Ascending aorta (tissue), 2 donors: ENCODE results near the gene RAB9A. TPM values are rescaled to one million over a fixed set of nuclear protein-coding genes. Genes with fewer than 3 reads are reported as not detected.
A peak's percentile ranks its signal among the peaks of the same experiment; 100 is the strongest.
"Not testable (repeated sequence)": the region's sequence is repeated elsewhere in the genome, so short reads cannot be mapped to it uniquely, and the experiment has no call there.

ENCODE experiments used
- DNase-seq, 2 donors: peaks; one replicate each; pipeline ENCODE4 v3.0.0-alpha.2; 2019; ENCODE audit warnings: low spot score in 2 of 2
- H3K27ac ChIP-seq, 2 donors: fragments of 200-600 bp; sonication (generic); one replicate each; pipeline ENCODE4 v1.5.1; 2016 to 2017; ENCODE audit warnings: mild to moderate bottlenecking in 1 of 2
- H3K27me3 ChIP-seq: fragments of 200-600 bp; sonication (generic); one replicate; pipeline ENCODE4 v1.5.1; 2017
- H3K36me3 ChIP-seq, 2 donors: fragments of 200-600 bp; sonication (generic); one replicate each; pipeline ENCODE4 v1.5.1; 2016
- H3K4me1 ChIP-seq, 2 donors: fragments of 200-600 bp; sonication (generic); one replicate each; pipeline ENCODE4 v1.5.1; 2016 to 2017; ENCODE audit warnings: mild to moderate bottlenecking in 1 of 2
- H3K4me3 ChIP-seq, 2 donors: fragments of 200-600 bp; sonication (generic); one replicate each; pipeline ENCODE4 v1.5.1; 2016 to 2017; ENCODE audit warnings: mild to moderate bottlenecking in 1 of 2
- H3K9me3 ChIP-seq, 2 donors: fragments of 200-600 bp; sonication (generic); one replicate each; pipeline ENCODE4 v1.5.1; 2016
- CTCF ChIP-seq, 3 experiments: fragments of 200-600 bp in 2 of 3; fragments of 450-650 bp in 1 of 3; sonication (generic) in 2 of 3; IDR thresholded peaks; one replicate each; pipeline ENCODE4 v1.5.1; 2016 to 2019; ENCODE audit warnings: antibody characterized with exemption in 3 of 3, mild to moderate bottlenecking in 1 of 3, moderate library complexity in 1 of 3
- intact Hi-C: fragments of 100-400 bp; cut with DNase I; formaldehyde crosslinking; loops from one replicate; pipeline ENCODE4 v1.15.1; 2023
- total RNA-seq: library from RNA; depleted of rRNA; stranded (reverse); fragments of >200 nt; gene quantifications from one replicate; pipeline ENCODE4 v1.1.0, GENCODE V29; 2016

The RAB9A gene
- total RNA-seq, 1 donor from 2014 or later, result 1.5 TPM

DNA sequence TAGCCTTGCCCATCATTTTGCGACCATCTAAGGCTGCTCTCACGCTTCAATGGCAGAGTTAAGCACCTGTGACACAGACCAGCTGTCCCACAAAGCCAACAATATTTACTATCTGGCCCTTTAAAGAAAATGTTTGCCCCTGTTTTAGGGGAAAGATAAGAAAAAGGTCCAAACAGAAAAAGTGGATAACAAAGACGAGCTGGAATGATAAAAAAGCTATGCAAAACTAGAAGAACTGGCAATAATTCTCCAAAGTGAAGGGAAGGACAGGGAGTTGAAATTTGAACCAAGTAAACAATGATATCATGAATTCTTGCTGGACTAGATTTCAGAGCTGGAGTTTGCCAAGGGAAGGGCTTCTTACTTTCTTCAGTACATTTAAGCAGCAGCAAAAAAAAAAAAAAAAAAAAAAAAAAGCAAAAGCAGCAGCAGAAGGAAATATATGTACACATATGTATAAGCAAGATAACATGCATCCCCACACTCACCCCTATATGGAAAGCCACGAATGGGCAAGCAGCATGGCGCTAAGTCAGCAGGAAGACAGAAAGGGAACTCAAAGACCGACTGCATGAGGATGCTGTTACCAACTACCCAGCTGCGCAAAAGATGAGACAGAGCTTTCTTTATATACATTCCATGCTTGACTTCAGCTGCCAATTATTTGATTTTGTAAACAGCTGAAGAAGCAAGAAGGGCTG, 33.0 kb downstream of the RAB9A start:
- Histone ChIP-seq H3K27ac (no peak overlapping the region), H3K27me3 (no peaks in the 10 kb centered on the region), H3K9me3 (no peaks in the 10 kb centered on the region), H3K36me3 (peaks cover 0 to 13% of the 10 kb centered on the region in 2 donors), H3K4me3 (no peak overlapping the region), H3K4me1 (no peaks in the 10 kb centered on the region)
- no peak for DNase-seq
- TF ChIP-seq CTCF (IDR thresholded peaks at IDR 0.05), result no peak
- intact Hi-C loops, result no loop called here

DNA sequence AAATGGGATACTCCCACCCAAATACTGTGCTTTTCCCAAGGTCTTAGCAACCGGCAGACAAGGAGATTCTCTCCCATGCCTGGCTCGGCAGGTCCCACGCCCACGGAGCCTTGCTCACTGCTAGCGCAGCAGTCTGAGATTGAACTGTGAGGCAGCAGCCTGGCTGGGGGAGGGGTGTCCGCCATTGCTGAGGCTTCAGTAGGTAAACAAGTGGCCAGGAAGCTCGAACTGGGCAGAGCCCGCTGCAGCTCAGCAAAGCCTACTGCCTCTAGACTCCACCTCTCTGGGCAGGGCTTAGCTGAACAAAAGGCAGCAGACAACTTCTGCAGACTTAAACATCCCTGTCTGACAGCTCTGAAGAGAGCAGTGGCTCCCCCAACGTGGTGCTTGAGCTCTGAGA, 36.0 kb downstream of the RAB9A start:
- H3K36me3 ChIP-seq, H3K4me3 ChIP-seq, H3K9me3 ChIP-seq, H3K27ac ChIP-seq, DNase-seq, H3K27me3 ChIP-seq, H3K4me1 ChIP-seq, intact Hi-C loops: not testable (repeated sequence)

- H3K9me3 ChIP-seq, H3K4me1 ChIP-seq, H3K27me3 ChIP-seq, H3K36me3 ChIP-seq, H3K27ac ChIP-seq, DNase-seq, intact Hi-C loops, H3K4me3 ChIP-seq: not testable (repeated sequence)
Measured at GRCh38 chrX:13726583-13726982, 37.7 kb downstream of the RAB9A start.

- not testable (repeated sequence) for H3K36me3 ChIP-seq, H3K27me3 ChIP-seq, H3K4me1 ChIP-seq, H3K27ac ChIP-seq, DNase-seq, H3K9me3 ChIP-seq, H3K4me3 ChIP-seq
- intact Hi-C loops, result loop anchor here (5.0 kb wide), 1 partner anchor 758 kb away; no protein-coding TSS in a partner anchor
Measured at GRCh38 chrX:13730523-13730922, 41.6 kb downstream of the RAB9A start.

GRCh38 chrX:13732246-13733067, 43.5 kb downstream of the RAB9A start:
- no peak for DNase-seq
- Histone ChIP-seq H3K4me3 (peak overlapping the region in 1 of 2 donors; percentile 80), H3K9me3 (no peaks in the 10 kb centered on the region), H3K4me1 (peaks cover 0 to 6% of the 10 kb centered on the region in 2 donors), H3K36me3 (peaks cover 0 to 3% of the 10 kb centered on the region in 2 donors), H3K27ac (peak overlapping the region; percentile 38 to 84), H3K27me3 (no peaks in the 10 kb centered on the region)
- TF ChIP-seq CTCF (IDR thresholded peaks at IDR 0.05), result no peak
- intact Hi-C loops, result loop anchor here (5.0 kb wide), 1 partner anchor 760 kb away; no protein-coding TSS in a partner anchor

DNA sequence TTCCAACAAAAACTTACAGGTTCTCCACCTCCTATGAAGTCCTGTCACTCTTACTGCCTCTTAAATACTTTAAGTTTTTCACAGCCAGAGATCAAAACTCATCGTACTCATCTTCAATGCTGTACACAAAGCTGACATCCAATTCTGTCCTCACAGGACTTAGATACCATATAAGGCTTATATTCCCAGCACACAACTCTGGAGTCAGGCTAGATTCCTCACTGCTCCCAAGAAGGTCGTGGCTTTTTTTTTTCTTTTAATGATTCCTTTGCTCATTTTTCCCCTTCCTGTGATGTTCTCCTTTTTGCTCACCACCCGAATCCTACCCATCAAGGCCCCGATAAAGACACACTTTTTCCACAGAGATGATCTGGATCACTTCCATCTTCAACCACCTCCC, 44.6 kb downstream of the RAB9A start:
- no peak for TF ChIP-seq CTCF (IDR thresholded peaks at IDR 0.05)
- Histone ChIP-seq H3K9me3 (no peaks in the 10 kb centered on the region), H3K4me1 (peaks cover 0 to 6% of the 10 kb centered on the region in 2 donors), H3K4me3 (peak overlapping the region; percentile 70 to 80), H3K27ac (peak overlapping the region; percentile 82 to 84), H3K36me3 (peaks cover 0 to 3% of the 10 kb centered on the region in 2 donors), H3K27me3 (no peaks in the 10 kb centered on the region)
- intact Hi-C loops, result loop anchor here (5.0 kb wide), 1 partner anchor 761 kb away; no protein-coding TSS in a partner anchor
- no peak for DNase-seq
